ENCODE data around the gene GLIS1. TPM values are rescaled to one million over a fixed set of nuclear protein-coding genes. Genes with fewer than 3 reads are reported as not detected.

Gene GLIS1
- total RNA-seq, 1 experiment from 2014 or later, result not detected

GRCh38 chr1:53467391-53467790 is 271.6 kb downstream of the GLIS1 start:
- Histone ChIP-seq H2AFZ (no peak overlapping the region), H3K4me2 (no peak overlapping the region), H3K79me2 (ENCODE audit: low read depth) (no peaks in the 10 kb centered on the region), H3K9me3 (ENCODE audit: insufficient read depth, low read depth) (no peaks in the 10 kb centered on the region), H3K27me3 (ENCODE audit: insufficient read depth, low read depth) (no peaks in the 10 kb centered on the region), H4K20me1 (ENCODE audit: insufficient read depth) (no peaks in the 10 kb centered on the region), H3K27ac (no peak overlapping the region), H3K36me3 (ENCODE audit: low read depth) (no peaks in the 10 kb centered on the region), H3K4me3 (no peak overlapping the region), H3F3A (ENCODE audit: insufficient read depth, low read depth) (no peaks in the 10 kb centered on the region), H3K9me2 (ENCODE audit: insufficient read depth) (no peaks in the 10 kb centered on the region), H3K4me1 (replicated peaks; ENCODE audit: insufficient read depth) (no peaks in the 10 kb centered on the region)
- BruUV-seq (replicated peaks), result no TSS peak
- DNase-seq, result no peak
- ChIA-PET CTCF (no interaction called here), POLR2A (ENCODE audit: unreplicated experiment) (no interaction called here)
- intact Hi-C loops (cut with micrococcal nuclease; ENCODE audit: unreplicated experiment), result no loop called here
- TF ChIP-seq CTCF (conservative IDR thresholded peaks at IDR 0.05) (no peak), EZH2 (IDR thresholded peaks at IDR 0.05; ENCODE audit: low read depth) (no peak)

DNA sequence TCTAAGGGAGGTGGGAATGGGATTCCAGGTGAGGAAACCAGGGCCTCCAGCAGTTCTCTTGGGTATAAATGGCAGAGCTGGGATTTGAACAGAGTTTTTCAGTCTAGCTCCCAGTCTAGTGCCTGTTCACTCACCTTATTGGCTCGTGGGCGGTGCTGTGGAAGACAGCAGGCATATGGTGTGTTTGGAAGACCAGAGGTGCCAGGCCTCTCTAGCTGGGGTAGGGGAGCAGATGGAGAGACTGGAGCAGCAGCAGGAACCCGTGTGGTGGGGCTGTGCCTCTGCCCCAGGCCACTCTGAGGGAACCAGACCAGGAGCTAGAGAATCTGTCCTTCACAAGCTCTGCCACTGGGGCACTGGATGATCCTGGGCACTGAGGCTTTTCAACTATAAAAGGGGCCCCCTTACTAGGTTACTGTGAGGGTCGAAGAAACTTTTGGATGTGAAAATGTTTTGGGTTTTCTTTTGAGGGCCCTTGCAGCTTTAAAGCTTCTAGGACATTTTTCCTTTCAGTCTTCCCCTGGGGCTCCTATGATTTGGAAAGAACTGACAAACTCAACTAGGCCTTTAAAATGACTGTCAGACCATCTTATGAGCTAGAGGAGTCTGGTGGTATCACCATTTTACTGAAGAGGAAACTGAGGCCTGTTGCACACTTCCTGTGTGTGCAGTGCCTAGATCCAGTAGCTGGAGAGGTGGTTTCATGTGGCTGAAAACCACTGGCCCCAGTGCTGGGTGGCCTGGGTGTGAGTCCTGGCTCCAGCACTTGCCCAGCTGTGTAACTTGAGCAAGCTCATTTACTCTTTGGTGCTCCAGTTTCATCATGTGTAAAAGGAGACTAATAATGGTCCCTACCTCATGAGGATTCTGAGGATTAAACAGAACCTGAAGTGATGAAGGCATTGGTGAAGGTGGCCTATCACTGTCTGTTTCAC is 273.7 kb downstream of the GLIS1 start:
- TF ChIP-seq CTCF (conservative IDR thresholded peaks at IDR 0.05) (no peak), EZH2 (IDR thresholded peaks at IDR 0.05; ENCODE audit: low read depth) (no peak)
- H3F3A ChIP-seq (ENCODE audit: insufficient read depth, low read depth), result no peaks in the 10 kb centered on the region
- no TSS peak for BruUV-seq (replicated peaks)

GRCh38 chr1:53463961-53464899 is 274.7 kb downstream of the GLIS1 start:
- H2AFZ ChIP-seq, result no peak overlapping the region
- intact Hi-C loops (cut with micrococcal nuclease; ENCODE audit: unreplicated experiment), result no loop called here
- H3K4me3 ChIP-seq, result no peak overlapping the region
- CTCF ChIA-PET, result no interaction called here
- no peak overlapping the region for H3K4me2 ChIP-seq
- POLR2A ChIA-PET (ENCODE audit: unreplicated experiment), result interaction anchor here (0.6 kb wide), 1 partner anchor 153 kb away, joined by 9 read pairs; no protein-coding TSS in a partner anchor
- H3K9me2 ChIP-seq (ENCODE audit: insufficient read depth), result no peaks in the 10 kb centered on the region
- TF ChIP-seq EZH2 (IDR thresholded peaks at IDR 0.05; ENCODE audit: low read depth) (no peak), CTCF (conservative IDR thresholded peaks at IDR 0.05) (no peak)
- H4K20me1 ChIP-seq (ENCODE audit: insufficient read depth), result no peaks in the 10 kb centered on the region
- H3K36me3 ChIP-seq (ENCODE audit: low read depth), result no peaks in the 10 kb centered on the region
- no peaks in the 10 kb centered on the region for H3K9me3 ChIP-seq (ENCODE audit: insufficient read depth, low read depth)
- no peaks in the 10 kb centered on the region for H3K4me1 ChIP-seq (replicated peaks; ENCODE audit: insufficient read depth)
- no peak overlapping the region for H3K27ac ChIP-seq
- peak in 1 of 2 experiments; percentile 26 for DNase-seq
- H3F3A ChIP-seq (ENCODE audit: insufficient read depth, low read depth), result no peaks in the 10 kb centered on the region
- no peaks in the 10 kb centered on the region for H3K79me2 ChIP-seq (ENCODE audit: low read depth)
- H3K27me3 ChIP-seq (ENCODE audit: insufficient read depth, low read depth), result no peaks in the 10 kb centered on the region
- no TSS peak for BruUV-seq (replicated peaks)

More for the DNA sequence above, 273.7 kb downstream of the GLIS1 start:
- Histone ChIP-seq H3K4me2 (no peak overlapping the region), H3K27me3 (ENCODE audit: insufficient read depth, low read depth) (no peaks in the 10 kb centered on the region), H3K9me2 (ENCODE audit: insufficient read depth) (no peaks in the 10 kb centered on the region), H3K4me3 (no peak overlapping the region), H2AFZ (no peak overlapping the region), H3K4me1 (replicated peaks; ENCODE audit: insufficient read depth) (no peaks in the 10 kb centered on the region), H3K79me2 (ENCODE audit: low read depth) (no peaks in the 10 kb centered on the region), H3K9me3 (ENCODE audit: insufficient read depth, low read depth) (no peaks in the 10 kb centered on the region), H3K36me3 (ENCODE audit: low read depth) (no peaks in the 10 kb centered on the region), H4K20me1 (ENCODE audit: insufficient read depth) (no peaks in the 10 kb centered on the region), H3K27ac (no peak overlapping the region)
- intact Hi-C loops (cut with micrococcal nuclease; ENCODE audit: unreplicated experiment), result no loop called here
- ChIA-PET POLR2A (ENCODE audit: unreplicated experiment) (interaction anchor here (0.5 to 0.6 kb wide), 2 partner anchors 152 to 476 kb away, joined by 3 to 9 read pairs; no protein-coding TSS in a partner anchor), CTCF (interaction anchor here (0.6 kb wide), 1 partner anchor 289 kb away, joined by 14 read pairs; no protein-coding TSS in a partner anchor)
- peak in 1 of 2 experiments; percentile 32 for DNase-seq

Measured in PC-9 (cell line).